Kidney epithelial cell (primary cell): ENCODE results near the gene PCGF6. TPM values are rescaled to one million over a fixed set of nuclear protein-coding genes. Genes with fewer than 3 reads are reported as not detected.

Source experiments
- DNase-seq: peaks from one replicate; pipeline ENCODE4 v3.0.0-alpha.2; 2010; ENCODE audit warnings: low read depth
- H3K27me3 ChIP-seq: 2 replicates; pipeline ENCODE4 v1.6.0; 2011; ENCODE audit warnings: low read length; ENCODE audit not compliant: control insufficient read depth, insufficient read depth
- H3K36me3 ChIP-seq: 2 replicates; pipeline ENCODE4 v1.5.1; 2011; ENCODE audit warnings: low read length; ENCODE audit not compliant: control insufficient read depth, insufficient read depth
- H3K4me3 ChIP-seq: 2 replicates; pipeline ENCODE4 v1.5.1; 2011; ENCODE audit warnings: low read depth, mild to moderate bottlenecking, control low read depth, low read length
- CTCF ChIP-seq: IDR thresholded peaks from 2 replicates; pipeline ENCODE4 v1.5.1; 2011; ENCODE audit warnings: mild to moderate bottlenecking, moderate library complexity, low read length, control low read depth, inconsistent platforms; ENCODE audit not compliant: insufficient read depth, poor library complexity, severe bottlenecking
- total RNA-seq: library from RNA; depleted of rRNA; stranded (reverse); fragments of >200 nt; gene quantifications from 2 replicates; pipeline ENCODE4 v1.2.3, GENCODE V29; 2015

The PCGF6 gene
- total RNA-seq, 1 donor from 2014 or later = 13.3 TPM

GRCh38 chr10:103333934-103334520 lies 16.9 kb downstream of the PCGF6 start:
- no peak overlapping the region for H3K4me3 ChIP-seq
- no peak for DNase-seq
- no peaks in the 10 kb centered on the region for H3K36me3 ChIP-seq
- H3K27me3 ChIP-seq = no peaks in the 10 kb centered on the region
- peak; percentile 49 for TF ChIP-seq CTCF

GRCh38 chr10:103327906-103328305 lies 23.0 kb downstream of the PCGF6 start:
- Histone ChIP-seq H3K36me3 (no peaks in the 10 kb centered on the region), H3K4me3 (no peak overlapping the region), H3K27me3 (no peaks in the 10 kb centered on the region)
- DNase-seq = no peak
- TF ChIP-seq CTCF = no peak

GRCh38 chr10:103316087-103316486 lies 34.9 kb downstream of the PCGF6 start:
- DNase-seq = no peak
- Histone ChIP-seq H3K4me3 (no peak overlapping the region), H3K36me3 (peaks cover 2% of the 10 kb centered on the region), H3K27me3 (no peaks in the 10 kb centered on the region)
- TF ChIP-seq CTCF = no peak

- Histone ChIP-seq H3K4me3 (no peak overlapping the region), H3K27me3 (no peaks in the 10 kb centered on the region), H3K36me3 (no peaks in the 10 kb centered on the region)
- TF ChIP-seq CTCF = no peak
- no peak for DNase-seq
These were observed 40.7 kb downstream of the PCGF6 start for GRCh38 chr10:103310197-103310596.

GRCh38 chr10:103307594-103307993 lies 43.3 kb downstream of the PCGF6 start:
- no peaks in the 10 kb centered on the region for H3K27me3 ChIP-seq

More at GRCh38 chr10:103307594-103307993, 43.3 kb downstream of the PCGF6 start:
- no peaks in the 10 kb centered on the region for H3K36me3 ChIP-seq
- H3K4me3 ChIP-seq = no peak overlapping the region
- no peak for DNase-seq
- no peak for TF ChIP-seq CTCF
